GM21717 (cell line): ENCODE data around the gene TPO.
"Not testable (repeated sequence)": the region's sequence is repeated elsewhere in the genome, so short reads cannot be mapped to it uniquely, and the experiment has no call there.

Experiments used
- ATAC-seq: cut with Tn5 transposase; IDR thresholded peaks from one replicate; pipeline ENCODE4 v1.9.1; 2021; ENCODE audit warnings: mild to moderate bottlenecking, moderate library complexity; ENCODE audit not compliant: unreplicated experiment

Gene TPO

GRCh38 chr2:1413156-1413710 is at the start of gene TPO:
TPO (plus strand) TSS chr2:1413463; CDS start chr2:1414409, 946 bp downstream.
- ATAC-seq, result no peak

- no peak for ATAC-seq
These were observed 46.6 kb upstream of the TPO start for GRCh38 chr2:1366546-1367134.

GRCh38 chr2:1367601-1368000 is 45.7 kb upstream of the TPO start:
- no peak for ATAC-seq

GRCh38 chr2:1369905-1370304 is 43.4 kb upstream of the TPO start:
- ATAC-seq, result no peak

- no peak for ATAC-seq
These were observed 42.8 kb upstream of the TPO start for GRCh38 chr2:1370461-1370860.

GRCh38 chr2:1371082-1371481 is 42.2 kb upstream of the TPO start:
- ATAC-seq, result no peak

- ATAC-seq, result no peak
These were observed 39.4 kb upstream of the TPO start for GRCh38 chr2:1373830-1374229.

GRCh38 chr2:1374287-1374686 is 39.0 kb upstream of the TPO start:
- no peak for ATAC-seq

GRCh38 chr2:1375794-1376193 is 37.5 kb upstream of the TPO start:
- ATAC-seq, result no peak

GRCh38 chr2:1377473-1377872 is 35.8 kb upstream of the TPO start:
- ATAC-seq, result no peak

GRCh38 chr2:1378456-1379150 is 34.7 kb upstream of the TPO start:
- no peak for ATAC-seq

GRCh38 chr2:1381644-1382043 is 31.6 kb upstream of the TPO start:
- ATAC-seq, result no peak

GRCh38 chr2:1387954-1388725 is 25.1 kb upstream of the TPO start:
- ATAC-seq, result not testable (repeated sequence)

GRCh38 chr2:1390118-1390517 is 23.1 kb upstream of the TPO start:
- ATAC-seq, result not testable (repeated sequence)

GRCh38 chr2:1393321-1393720 is 19.9 kb upstream of the TPO start:
- no peak for ATAC-seq

- no peak for ATAC-seq
These were observed 18.4 kb upstream of the TPO start for GRCh38 chr2:1394709-1395408.

GRCh38 chr2:1397350-1397749 is 15.9 kb upstream of the TPO start:
- ATAC-seq, result no peak

- ATAC-seq, result no peak
These were observed 15.1 kb upstream of the TPO start for GRCh38 chr2:1398191-1398590.

- no peak for ATAC-seq
These were observed 12.1 kb upstream of the TPO start for GRCh38 chr2:1400943-1401735.

- no peak for ATAC-seq
These were observed 11.2 kb upstream of the TPO start for GRCh38 chr2:1402064-1402463.
